GM10847 (cell line): ENCODE data around the gene CHST15.

Experiments used
- POLR2A ChIP-seq: IDR thresholded peaks from 2 replicates; pipeline ENCODE4 v1.6.1; 2011; ENCODE audit not compliant: insufficient read length; ENCODE audit errors: extremely low read depth

Gene CHST15

GRCh38 chr10:124066781-124067714, 26.4 kb downstream of the CHST15 start:
- no peak for TF ChIP-seq POLR2A

- no peak for TF ChIP-seq POLR2A
These were observed 27.2 kb downstream of the CHST15 start for GRCh38 chr10:124066126-124066700.

GRCh38 chr10:124065382-124066125, 27.8 kb downstream of the CHST15 start:
- TF ChIP-seq POLR2A, result no peak

- TF ChIP-seq POLR2A, result no peak
These were observed 28.7 kb downstream of the CHST15 start for GRCh38 chr10:124064676-124065075.

- no peak for TF ChIP-seq POLR2A
These were observed 29.4 kb downstream of the CHST15 start for GRCh38 chr10:124063750-124064603.

- TF ChIP-seq POLR2A, result no peak
These were observed 31.0 kb downstream of the CHST15 start for GRCh38 chr10:124062390-124062789.

GRCh38 chr10:124061030-124061429, 32.4 kb downstream of the CHST15 start:
- TF ChIP-seq POLR2A, result no peak

GRCh38 chr10:124060148-124060720, 33.2 kb downstream of the CHST15 start:
- TF ChIP-seq POLR2A, result no peak

- no peak for TF ChIP-seq POLR2A
These were observed 33.8 kb downstream of the CHST15 start for GRCh38 chr10:124059551-124059950.

- no peak for TF ChIP-seq POLR2A
These were observed 34.9 kb downstream of the CHST15 start for GRCh38 chr10:124058346-124059003.

- TF ChIP-seq POLR2A, result no peak
These were observed 35.8 kb downstream of the CHST15 start for GRCh38 chr10:124057601-124058000.

GRCh38 chr10:124056337-124056980, 36.9 kb downstream of the CHST15 start:
- TF ChIP-seq POLR2A, result no peak

GRCh38 chr10:124053971-124054370, 39.4 kb downstream of the CHST15 start:
- no peak for TF ChIP-seq POLR2A
